Activated CD8-positive, alpha-beta memory T cell treated with anti-CD3 and anti-CD28 coated beads for 36 hours (primary cell): ENCODE measurements around the gene REEP3. TPM values are rescaled to one million over a fixed set of nuclear protein-coding genes. Genes with fewer than 3 reads are reported as not detected.

Experiments used
- CTCF ChIA-PET: fragments of 350-600 bp; sonication (Branson Sonifier 250); formaldehyde crosslinking; loops from one replicate; lab custom pipeline; 2021; ENCODE audit warnings: antibody characterized with exemption; lab: Charles Lee
- POLR2A ChIA-PET: fragments of 350-600 bp; sonication (Branson Sonifier 250); formaldehyde crosslinking; loops from one replicate; lab custom pipeline; 2021; ENCODE audit warnings: antibody characterized with exemption; lab: Charles Lee
- total RNA-seq, 2 experiments: library from RNA; stranded (reverse); gene quantifications; one replicate each; pipeline ENCODE4 v1.2.3, GENCODE V29; 2021

The REEP3 gene
- total RNA-seq, 2 experiments from 2014 or later: 24.3 to 24.6 TPM

DNA sequence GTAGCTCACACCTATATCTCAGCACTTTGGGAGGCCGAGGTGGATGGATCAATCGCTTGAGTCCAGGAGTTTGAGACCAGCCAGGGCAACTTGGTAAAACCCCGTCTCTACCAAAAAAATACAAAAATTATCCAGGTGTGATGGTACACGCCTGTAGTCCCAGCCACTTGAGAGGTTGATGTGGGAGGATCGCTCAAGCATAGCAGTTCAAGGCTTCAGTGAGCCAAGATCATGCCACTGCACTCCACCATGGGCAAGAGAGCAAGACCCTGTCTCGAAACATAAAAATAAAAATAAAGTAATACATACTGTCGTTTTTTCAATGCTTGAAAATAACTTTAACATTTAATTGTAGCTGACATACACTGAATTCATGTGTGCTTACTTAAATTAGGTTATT is 57.3 kb downstream of the REEP3 start:
- ChIA-PET POLR2A (interaction anchor here (0.6 kb wide), 2 partner anchors 10 to 321 kb away, joined by 3 to 4 read pairs; no protein-coding TSS in a partner anchor), CTCF (no interaction called here)

GRCh38 chr10:63579371-63580014 is 58.3 kb downstream of the REEP3 start:
- ChIA-PET POLR2A (no interaction called here), CTCF (no interaction called here)

DNA sequence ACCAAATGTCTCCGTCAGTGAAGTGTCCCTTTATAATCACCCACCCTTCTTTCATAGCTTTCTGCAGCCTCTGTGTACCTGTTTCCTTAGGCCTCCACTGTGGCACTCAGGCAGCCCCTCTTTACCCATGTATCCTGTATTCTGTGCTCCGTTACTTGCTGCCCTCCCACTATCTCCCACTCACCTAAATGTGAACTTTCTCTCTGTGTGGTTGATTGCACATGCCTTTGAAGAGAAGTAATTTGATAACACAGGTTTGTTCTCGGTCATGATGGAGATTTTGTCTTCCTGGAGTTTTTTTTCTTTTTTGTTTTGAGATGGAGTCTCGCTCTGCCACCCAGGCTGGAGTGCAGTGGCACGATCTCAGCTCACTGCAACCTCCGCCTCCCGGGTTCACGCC is 61.5 kb downstream of the REEP3 start:
- ChIA-PET CTCF (no interaction called here), POLR2A (no interaction called here)

DNA sequence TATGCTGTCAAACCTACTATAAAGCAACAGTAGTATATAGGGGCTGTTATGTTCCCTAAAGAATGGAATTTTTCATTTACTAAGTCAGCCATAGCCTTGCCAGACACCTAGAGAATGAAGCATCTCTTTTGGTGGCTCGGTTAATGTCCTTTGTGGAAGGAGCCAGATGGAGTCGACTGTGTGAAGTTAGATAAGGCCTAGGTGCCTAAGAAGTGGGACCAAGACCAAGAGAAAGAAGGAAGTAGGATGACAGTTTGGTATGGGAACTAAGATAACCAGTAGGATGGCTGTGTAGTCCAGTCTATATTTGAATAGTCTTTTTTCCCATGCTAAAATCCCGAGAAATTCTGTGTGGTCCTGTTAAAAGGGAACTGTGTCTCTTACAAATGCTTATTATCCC is 62.2 kb downstream of the REEP3 start:
- ChIA-PET POLR2A (no interaction called here), CTCF (no interaction called here)

DNA sequence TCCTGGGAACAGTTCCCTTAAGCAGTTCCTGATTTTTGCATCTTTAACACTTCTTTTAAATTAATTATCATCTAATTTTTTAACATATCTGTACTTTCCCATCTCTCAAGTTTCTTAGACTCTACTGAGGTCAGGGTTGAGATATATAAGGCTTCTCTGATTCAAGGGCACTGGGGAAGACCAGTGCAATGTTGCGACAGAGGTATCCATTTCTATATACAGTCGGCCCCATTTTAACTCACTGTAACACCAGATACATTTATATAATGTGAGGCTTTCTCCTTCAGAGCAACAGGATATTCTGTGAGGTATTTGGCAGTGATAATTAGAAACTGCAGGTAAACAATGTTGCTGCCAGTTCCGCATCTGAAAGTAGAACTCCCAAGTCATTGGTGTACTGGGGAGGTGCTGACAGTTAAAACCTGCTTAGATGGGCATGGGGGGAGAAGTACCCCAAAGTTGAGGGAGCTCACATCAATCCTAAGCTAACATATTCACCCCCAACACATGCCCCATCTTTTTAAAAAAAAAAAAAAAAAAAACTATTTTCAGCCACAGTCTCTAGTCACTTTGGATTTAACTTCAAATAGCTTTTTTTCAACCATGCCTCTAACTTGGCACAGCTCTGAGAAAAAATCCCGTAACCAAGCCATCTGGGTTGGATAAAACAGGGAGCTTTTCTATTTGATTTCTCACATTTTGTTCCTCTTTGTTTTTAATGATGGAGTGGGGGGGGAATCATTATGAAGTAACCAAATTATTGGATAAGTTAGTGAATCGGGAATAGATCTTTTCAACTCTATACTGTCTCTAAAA is 62.9 kb downstream of the REEP3 start:
- ChIA-PET CTCF (no interaction called here), POLR2A (interaction anchor here (0.6 to 0.7 kb wide), 3 partner anchors 21 to 1304 kb away, joined by 4 to 6 read pairs (median 4); no protein-coding TSS in a partner anchor)

- POLR2A ChIA-PET: interaction anchor here (0.6 to 0.7 kb wide), 2 partner anchors 315 to 1305 kb away, joined by 4 to 6 read pairs; no protein-coding TSS in a partner anchor
- CTCF ChIA-PET: no interaction called here
These were observed 63.5 kb downstream of the REEP3 start for GRCh38 chr10:63584725-63585035.

GRCh38 chr10:63585041-63585440 is 63.8 kb downstream of the REEP3 start:
- CTCF ChIA-PET: no interaction called here
- POLR2A ChIA-PET: no interaction called here

DNA sequence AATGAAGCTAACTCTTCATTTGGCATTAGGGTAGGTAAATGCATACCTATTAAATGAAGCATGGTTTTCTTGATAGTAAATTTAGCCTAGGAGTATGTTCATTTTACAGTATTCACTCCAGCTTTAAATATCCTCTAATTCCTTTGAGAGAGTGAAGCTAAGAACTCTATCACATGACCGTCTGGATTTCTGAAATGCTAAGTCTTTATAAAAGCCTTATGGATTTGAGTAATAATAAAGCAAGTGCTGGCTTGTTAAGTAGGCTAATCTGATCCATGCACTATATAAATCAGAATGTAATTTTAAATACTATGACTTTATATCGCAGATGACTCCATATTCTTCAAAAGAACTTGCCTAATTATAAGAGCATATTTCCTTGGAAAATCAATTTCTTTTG is 64.8 kb downstream of the REEP3 start:
- ChIA-PET CTCF (no interaction called here), POLR2A (no interaction called here)

- POLR2A ChIA-PET: no interaction called here
These were observed 66.0 kb downstream of the REEP3 start for GRCh38 chr10:63587191-63587590.

GRCh38 chr10:63588436-63589167 is 67.4 kb downstream of the REEP3 start:
- ChIA-PET POLR2A (interaction anchor here (0.6 kb wide), 1 partner anchor 10 kb away, joined by 3 read pairs; no protein-coding TSS in a partner anchor), CTCF (interaction anchor here (0.8 kb wide), 1 partner anchor 59 kb away, joined by 3 read pairs; no protein-coding TSS in a partner anchor)

More at GRCh38 chr10:63587191-63587590, 66.0 kb downstream of the REEP3 start:
- CTCF ChIA-PET: no interaction called here

DNA sequence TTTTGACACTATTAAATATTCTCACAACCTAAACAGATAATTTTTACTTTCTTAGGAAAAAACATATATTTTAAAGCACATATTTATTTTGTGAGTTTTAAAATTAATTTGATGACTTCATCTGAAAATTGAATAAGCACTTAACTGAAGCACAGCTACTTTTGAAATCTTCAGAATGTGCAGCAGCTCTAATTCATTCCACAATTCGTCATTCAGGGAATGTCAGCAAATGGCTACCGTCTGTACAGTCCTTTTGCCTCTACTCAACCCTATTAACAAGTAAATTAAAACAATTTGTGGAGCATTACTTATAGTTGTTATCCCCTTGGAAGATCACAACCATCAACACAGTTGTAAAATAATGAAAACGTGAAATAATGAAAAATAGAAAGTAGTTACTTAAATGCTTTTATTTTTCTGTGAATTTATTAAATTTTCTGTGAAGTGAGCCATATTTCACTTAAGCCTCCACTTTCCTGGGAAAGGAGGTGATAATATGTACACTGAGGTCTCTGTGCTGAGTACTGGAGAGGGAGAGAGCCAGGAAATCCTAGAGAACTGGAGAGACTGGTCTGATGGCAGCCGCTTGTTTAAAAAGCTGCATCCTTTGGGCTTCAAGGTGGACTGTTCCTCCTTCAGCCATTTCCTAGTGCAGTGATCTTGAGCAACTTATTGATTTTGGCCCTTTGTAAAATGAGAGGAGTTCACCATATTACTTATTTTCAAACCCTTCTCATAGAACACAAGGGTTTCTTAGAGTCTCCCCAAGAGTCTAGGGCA is 70.6 kb downstream of the REEP3 start:
- CTCF ChIA-PET: no interaction called here
- POLR2A ChIA-PET: no interaction called here

DNA sequence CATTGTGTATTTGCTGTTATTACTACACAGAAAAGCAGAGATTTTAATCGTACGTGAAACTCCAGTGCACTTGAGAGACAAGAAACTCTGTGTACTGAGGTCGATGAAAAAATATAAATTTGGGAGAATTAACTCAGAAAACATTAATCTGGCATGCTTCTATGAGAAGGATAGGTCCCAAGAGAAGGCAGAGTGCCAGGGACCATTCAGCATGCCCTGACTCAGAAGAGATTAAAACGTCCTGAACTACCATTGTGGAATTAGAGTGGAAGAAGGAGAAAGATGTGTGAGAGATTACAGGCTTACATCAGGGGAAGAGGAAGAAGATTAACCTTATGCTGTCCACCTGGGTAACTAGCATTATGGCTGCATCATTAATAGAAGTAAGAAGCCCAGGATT is 72.4 kb downstream of the REEP3 start:
- POLR2A ChIA-PET: no interaction called here
- CTCF ChIA-PET: no interaction called here

DNA sequence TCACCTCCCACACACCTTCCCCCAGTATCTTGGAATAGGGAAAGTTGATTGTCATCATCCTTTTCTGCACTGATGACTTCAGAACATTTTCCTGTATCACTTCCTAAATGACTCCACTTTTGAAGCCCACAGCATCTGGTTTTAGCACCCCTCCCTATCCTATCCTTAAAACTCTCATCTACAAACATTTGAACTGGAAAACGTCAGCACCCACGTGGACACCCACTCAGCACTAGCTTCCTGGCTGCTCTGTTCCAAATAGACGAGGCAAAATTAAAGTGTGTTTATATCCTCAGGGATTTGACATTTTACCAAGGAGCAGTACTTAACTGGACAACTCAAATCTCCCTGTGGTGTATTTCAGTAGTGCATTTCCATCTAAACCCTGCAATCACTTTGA is 73.9 kb downstream of the REEP3 start:
- POLR2A ChIA-PET: no interaction called here
- CTCF ChIA-PET: no interaction called here

DNA sequence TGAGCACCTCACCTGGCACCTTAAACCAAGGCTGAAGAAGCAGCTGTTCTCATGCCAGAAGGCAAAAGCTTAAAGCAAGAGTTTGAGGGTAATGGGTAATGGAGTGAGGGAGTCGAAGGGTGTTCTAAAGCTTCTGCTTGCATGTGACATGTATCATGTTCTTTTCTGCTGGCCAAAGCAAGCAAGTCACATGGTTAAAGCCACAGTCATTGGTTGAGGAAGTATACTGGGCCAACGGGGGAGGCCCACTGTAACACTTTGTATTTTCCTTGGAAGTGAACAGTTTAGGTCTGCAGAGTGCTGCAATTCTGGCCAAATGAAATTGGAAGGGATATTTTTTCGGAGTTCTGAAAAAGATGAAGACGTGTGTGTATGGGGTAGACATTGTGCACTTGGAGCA is 75.7 kb downstream of the REEP3 start:
- ChIA-PET CTCF (no interaction called here), POLR2A (no interaction called here)

GRCh38 chr10:63600540-63600939 is 79.3 kb downstream of the REEP3 start:
- POLR2A ChIA-PET: no interaction called here
- CTCF ChIA-PET: no interaction called here

GRCh38 chr10:63603709-63604445 is 82.7 kb downstream of the REEP3 start:
- ChIA-PET CTCF (no interaction called here), POLR2A (no interaction called here)

- ChIA-PET POLR2A (no interaction called here), CTCF (no interaction called here)
These were observed 84.2 kb downstream of the REEP3 start for GRCh38 chr10:63605197-63605967.

GRCh38 chr10:63608511-63608910 is 87.3 kb downstream of the REEP3 start:
- ChIA-PET CTCF (no interaction called here), POLR2A (no interaction called here)
